ENCODE data around the gene PERM1. TPM values are rescaled to one million over a fixed set of nuclear protein-coding genes. Genes with fewer than 3 reads are reported as not detected.

PERM1 gene
- total RNA-seq, 1 experiment from 2014 or later: 0.81 TPM

- POLR2A ChIA-PET (ENCODE audit: unreplicated experiment): no interaction called here
- Histone ChIP-seq H2AFZ (no peak overlapping the region), H3K9me2 (ENCODE audit: insufficient read depth) (no peaks in the 10 kb centered on the region), H3K4me2 (no peak overlapping the region), H3K4me1 (replicated peaks; ENCODE audit: insufficient read depth) (peaks cover 20% of the 10 kb centered on the region), H3K36me3 (ENCODE audit: low read depth) (no peaks in the 10 kb centered on the region), H3K27me3 (ENCODE audit: insufficient read depth, low read depth) (no peaks in the 10 kb centered on the region), H3K9me3 (ENCODE audit: insufficient read depth, low read depth) (no peaks in the 10 kb centered on the region), H3K4me3 (no peak overlapping the region), H3F3A (ENCODE audit: insufficient read depth, low read depth) (peaks cover 42% of the 10 kb centered on the region), H3K79me2 (ENCODE audit: low read depth) (peaks cover 4% of the 10 kb centered on the region; the same call in 1 of the 2 replicates), H3K27ac (no peak overlapping the region), H4K20me1 (ENCODE audit: insufficient read depth) (no peaks in the 10 kb centered on the region)
- BruUV-seq (replicated peaks): no TSS peak
- intact Hi-C loops (cut with micrococcal nuclease; ENCODE audit: unreplicated experiment): no loop called here
- no peak for DNase-seq
- TF ChIP-seq CTCF (conservative IDR thresholded peaks at IDR 0.05): no peak
- TF ChIP-seq EZH2 (IDR thresholded peaks at IDR 0.05; ENCODE audit: low read depth): no peak
- CTCF ChIA-PET: no interaction called here
Observed at GRCh38 chr1:970973-971730, 10.7 kb downstream of the PERM1 start.

GRCh38 chr1:970242-970972 lies 11.5 kb downstream of the PERM1 start:
- Histone ChIP-seq H3F3A (ENCODE audit: insufficient read depth, low read depth) (peaks cover 42% of the 10 kb centered on the region; the same call in 1 of the 2 replicates), H3K9me3 (ENCODE audit: insufficient read depth, low read depth) (no peaks in the 10 kb centered on the region), H3K4me3 (no peak overlapping the region), H3K4me1 (replicated peaks; ENCODE audit: insufficient read depth) (peaks cover 20% of the 10 kb centered on the region), H3K36me3 (ENCODE audit: low read depth) (no peaks in the 10 kb centered on the region), H3K27me3 (ENCODE audit: insufficient read depth, low read depth) (no peaks in the 10 kb centered on the region), H2AFZ (no peak overlapping the region), H3K27ac (no peak overlapping the region), H3K9me2 (ENCODE audit: insufficient read depth) (no peaks in the 10 kb centered on the region), H4K20me1 (ENCODE audit: insufficient read depth) (no peaks in the 10 kb centered on the region), H3K79me2 (ENCODE audit: low read depth) (peaks cover 4% of the 10 kb centered on the region; the same call in 1 of the 2 replicates), H3K4me2 (no peak overlapping the region)
- POLR2A ChIA-PET (ENCODE audit: unreplicated experiment): no interaction called here
- no peak for TF ChIP-seq EZH2 (IDR thresholded peaks at IDR 0.05; ENCODE audit: low read depth)
- intact Hi-C loops (cut with micrococcal nuclease; ENCODE audit: unreplicated experiment): no loop called here
- no peak for DNase-seq
- BruUV-seq (replicated peaks): no TSS peak
- CTCF ChIA-PET: no interaction called here

- CTCF ChIA-PET: no interaction called here
- DNase-seq: no peak
- Histone ChIP-seq H3K9me3 (ENCODE audit: insufficient read depth, low read depth) (no peaks in the 10 kb centered on the region), H3K27ac (no peak overlapping the region), H3K4me2 (no peak overlapping the region), H2AFZ (no peak overlapping the region), H3K4me1 (replicated peaks; ENCODE audit: insufficient read depth) (peaks cover 14% of the 10 kb centered on the region), H3F3A (ENCODE audit: insufficient read depth, low read depth) (peaks cover 37% of the 10 kb centered on the region; the same call in 1 of the 2 replicates), H3K36me3 (ENCODE audit: low read depth) (no peaks in the 10 kb centered on the region), H4K20me1 (ENCODE audit: insufficient read depth) (no peaks in the 10 kb centered on the region), H3K79me2 (ENCODE audit: low read depth) (peaks cover 4% of the 10 kb centered on the region; the same call in 1 of the 2 replicates), H3K9me2 (ENCODE audit: insufficient read depth) (no peaks in the 10 kb centered on the region), H3K27me3 (ENCODE audit: insufficient read depth, low read depth) (no peaks in the 10 kb centered on the region), H3K4me3 (no peak overlapping the region)
- no TSS peak for BruUV-seq (replicated peaks)
- POLR2A ChIA-PET (ENCODE audit: unreplicated experiment): no interaction called here
- intact Hi-C loops (cut with micrococcal nuclease; ENCODE audit: unreplicated experiment): no loop called here
- TF ChIP-seq EZH2 (IDR thresholded peaks at IDR 0.05; ENCODE audit: low read depth) (no peak), CTCF (conservative IDR thresholded peaks at IDR 0.05) (no peak)
Observed at GRCh38 chr1:969260-969855, 12.5 kb downstream of the PERM1 start.
